Activated T-helper 1 cell treated with anti-CD3 and anti-CD28 coated beads, Interleukin-12 subunit alpha, Interleukin-12 subunit beta, Interleukin-2, Interleukin-4 antibody, amounts not matched to agents 30 ng/mL and 10 ng/mL and 1 ng/mL, durations not matched to agents 14 hours and 24 hours and 36 hours (primary cell): ENCODE results near the gene SLC22A8. TPM values are rescaled to one million over a fixed set of nuclear protein-coding genes. Genes with fewer than 3 reads are reported as not detected.
"Not testable (repeated sequence)": the region's sequence is repeated elsewhere in the genome, so short reads cannot be mapped to it uniquely, and the experiment has no call there.

Experiments used
- DNase-seq: peaks from one replicate; pipeline ENCODE4 v3.0.0; 2021; ENCODE audit warnings: low spot score
- H3K27ac Mint-ChIP-seq: one replicate; pipeline ENCODE4 v1.8.0; 2021; ENCODE audit warnings: mild to moderate bottlenecking, mixed read lengths
- H3K27me3 Mint-ChIP-seq: one replicate; pipeline ENCODE4 v1.8.0; 2022; ENCODE audit warnings: mild to moderate bottlenecking, moderate library complexity, mixed read lengths; ENCODE audit not compliant: insufficient read depth
- H3K36me3 Mint-ChIP-seq: one replicate; pipeline ENCODE4 v1.8.0; 2021; ENCODE audit warnings: low read depth, mixed read lengths
- H3K4me1 Mint-ChIP-seq: one replicate; pipeline ENCODE4 v1.8.0; 2021; ENCODE audit warnings: low read depth, mixed read lengths
- H3K4me3 Mint-ChIP-seq: one replicate; pipeline ENCODE4 v1.8.0; 2021; ENCODE audit warnings: mild to moderate bottlenecking, moderate library complexity, mixed read lengths
- H3K9me3 Mint-ChIP-seq: one replicate; pipeline ENCODE4 v1.8.0; 2021; ENCODE audit warnings: mixed read lengths
- intact Hi-C: fragments of 100-400 bp; cut with micrococcal nuclease; formaldehyde crosslinking; loops from one replicate; pipeline ENCODE4 v1.15.1; 2024
- total RNA-seq: library from RNA; stranded (reverse); gene quantifications from 2 replicates; pipeline ENCODE4 v1.2.3, GENCODE V29; 2022

Gene SLC22A8
- total RNA-seq, 1 donor from 2014 or later = not detected

- Mint-ChIP-seq H3K27me3 (peaks cover 19% of the 10 kb centered on the region), H3K4me3 (no peak overlapping the region), H3K4me1 (no peaks in the 10 kb centered on the region), H3K36me3 (no peaks in the 10 kb centered on the region), H3K27ac (no peak overlapping the region), H3K9me3 (no peaks in the 10 kb centered on the region)
- intact Hi-C loops = no loop called here
- DNase-seq = no peak
Measured at GRCh38 chr11:62948765-62949320, 66.8 kb downstream of the SLC22A8 start.

- H3K4me3 Mint-ChIP-seq, H3K4me1 Mint-ChIP-seq, H3K36me3 Mint-ChIP-seq, H3K27ac Mint-ChIP-seq, intact Hi-C loops, DNase-seq, H3K9me3 Mint-ChIP-seq: not testable (repeated sequence)
- peaks cover 22% of the 10 kb centered on the region for H3K27me3 Mint-ChIP-seq
Measured at GRCh38 chr11:62945538-62945937, 70.1 kb downstream of the SLC22A8 start.

Other genes with a start within 250 kb of the SLC22A8 start
- gene TAF6L, start 244.4 kb downstream of the SLC22A8 start, total RNA-seq = 19.4 and 20.7 TPM in 2 replicates
- gene TMEM179B, start 228.4 kb downstream of the SLC22A8 start, total RNA-seq = 40.6 and 43.0 TPM in 2 replicates
- gene TMEM223, start 223.8 kb downstream of the SLC22A8 start, total RNA-seq = 14.3 and 16.0 TPM in 2 replicates
- gene NXF1, start 210.4 kb downstream of the SLC22A8 start, total RNA-seq = 155 and 158 TPM in 2 replicates
- 34.2 and 39.9 TPM in 2 replicates for gene STX5, start 183.8 kb downstream of the SLC22A8 start, total RNA-seq
- gene TEX54, start 183.0 kb downstream of the SLC22A8 start, total RNA-seq = 1.2 and 1.3 TPM in 2 replicates
- 156 and 161 TPM in 2 replicates for gene WDR74, start 176.3 kb downstream of the SLC22A8 start, total RNA-seq
- gene SLC3A2, start 134.9 kb downstream of the SLC22A8 start, total RNA-seq = 397 and 399 TPM in 2 replicates
- gene CHRM1, start 94.5 kb downstream of the SLC22A8 start, total RNA-seq = not detected in 2 replicates
- not detected in 2 replicates for gene SLC22A6, start 30.9 kb downstream of the SLC22A8 start, total RNA-seq
- gene SLC22A24, start 128.4 kb upstream of the SLC22A8 start, total RNA-seq = not detected in 2 replicates
- gene SLC22A25, start 227.8 kb upstream of the SLC22A8 start, total RNA-seq = not detected in 2 replicates